Measurements from ENCODE around the gene RAB28.

- TF ChIP-seq CTCF (conservative IDR thresholded peaks at IDR 0.05; ENCODE audit: low read length): no peak
- no peak for TF ChIP-seq EZH2phosphoT487 (IDR thresholded peaks at IDR 0.05; ENCODE audit: borderline replicate concordance)
These were observed 38.4 kb upstream of the RAB28 start for GRCh38 chr4:13522282-13523104.

Measured in Loucy (cell line).